Measurements from ENCODE around the gene FXYD2.

Gene FXYD2

DNA sequence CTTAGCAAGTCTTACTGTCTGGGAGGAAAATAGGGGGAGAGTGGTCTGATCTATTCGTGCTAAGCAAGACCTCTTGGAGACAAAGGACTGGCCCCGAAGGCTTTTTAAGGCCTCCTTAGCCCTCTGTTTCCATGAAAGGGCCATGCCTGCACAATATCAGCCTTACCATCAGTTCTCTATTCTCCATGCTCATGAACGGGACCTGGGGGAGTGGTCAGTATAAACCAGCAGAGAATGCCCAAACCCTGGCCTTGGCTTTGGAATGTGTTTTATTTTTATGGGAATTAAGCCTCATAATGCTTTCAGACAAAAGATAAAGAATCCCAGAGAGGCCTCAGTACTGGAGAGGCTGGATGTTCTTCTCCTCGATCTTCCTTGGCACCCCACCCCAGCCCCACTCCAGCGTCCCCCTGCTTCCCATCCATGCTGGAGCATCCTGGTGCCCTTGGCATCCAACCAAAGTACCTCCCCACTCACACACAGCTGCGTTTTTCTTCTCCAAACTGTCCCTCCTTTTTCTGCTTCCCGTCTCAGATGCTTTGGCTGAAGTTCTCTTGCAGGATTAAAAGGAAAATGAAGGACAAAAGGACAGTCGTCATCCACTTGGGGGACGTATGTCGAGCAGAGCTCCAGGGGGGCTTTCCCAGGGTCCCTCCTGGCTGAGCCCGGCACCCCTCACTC lies 33.3 kb upstream of the FXYD2 start:
- DNase-seq: no peak

DNA sequence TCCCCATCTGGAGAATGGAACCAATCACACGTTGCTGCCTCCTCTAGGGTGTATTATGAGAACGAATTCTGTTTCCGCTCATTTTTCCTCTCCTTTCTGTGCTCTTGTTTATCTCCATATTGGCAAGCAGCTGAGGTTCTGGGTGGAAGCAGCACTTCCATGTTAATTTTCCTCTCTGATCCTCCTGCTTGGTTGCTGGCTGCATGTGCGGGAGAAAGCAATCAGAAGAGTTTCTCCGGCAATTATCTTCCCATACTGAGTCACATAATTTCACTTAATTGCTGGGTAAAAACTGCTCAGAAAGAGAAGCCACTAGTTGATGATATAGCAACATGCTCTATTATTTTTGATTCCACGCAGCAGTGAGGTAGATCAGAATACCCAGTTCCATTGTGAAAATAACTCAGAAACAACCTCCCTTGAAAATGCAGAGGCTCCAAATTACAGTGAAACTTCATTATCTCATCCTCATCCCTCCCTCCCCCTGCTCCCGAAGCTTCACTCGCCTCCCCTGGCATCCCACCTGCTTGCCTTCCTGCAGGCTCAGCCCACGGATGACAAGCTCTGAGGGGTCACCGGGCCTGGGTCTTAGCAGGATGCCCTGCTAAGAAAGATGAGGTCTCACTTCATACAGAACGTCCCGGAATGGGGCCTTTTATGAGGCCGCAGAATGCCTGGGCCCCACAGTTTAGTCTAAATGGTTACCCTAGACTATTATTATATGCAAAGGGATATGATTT lies 31.5 kb upstream of the FXYD2 start:
- DNase-seq: no peak

DNA sequence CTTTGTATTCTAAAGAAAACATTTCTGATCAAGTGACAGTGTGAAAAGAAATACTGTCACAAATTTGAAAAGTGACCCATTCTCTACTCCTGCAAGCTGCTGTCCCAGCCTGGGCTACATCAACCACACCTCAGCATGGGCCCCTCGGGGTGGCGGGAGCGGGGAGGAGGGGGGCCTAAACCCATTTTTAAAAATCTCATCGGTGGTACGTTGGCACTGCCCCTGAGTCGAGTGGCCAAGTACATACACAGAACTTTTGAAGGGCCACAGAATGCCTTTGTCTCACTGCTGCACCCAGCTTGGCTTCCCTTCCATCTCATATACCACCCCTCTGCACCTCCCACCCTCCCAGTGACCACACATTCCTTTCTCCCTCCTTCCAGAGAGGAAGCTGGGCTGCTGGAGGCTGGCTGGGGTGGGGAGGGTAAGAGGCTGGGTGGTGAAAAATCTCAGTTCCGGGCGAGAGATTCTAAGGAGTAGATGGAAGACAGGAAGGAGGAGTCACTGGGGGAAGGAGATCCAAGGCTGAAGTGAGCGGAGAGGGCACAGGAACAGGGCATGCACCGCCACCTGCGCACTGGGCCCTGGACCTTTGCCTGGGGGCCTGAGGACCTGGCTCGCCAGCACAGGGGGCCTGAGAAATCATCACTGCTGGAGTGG lies 30.8 kb upstream of the FXYD2 start:
- DNase-seq: no peak

DNA sequence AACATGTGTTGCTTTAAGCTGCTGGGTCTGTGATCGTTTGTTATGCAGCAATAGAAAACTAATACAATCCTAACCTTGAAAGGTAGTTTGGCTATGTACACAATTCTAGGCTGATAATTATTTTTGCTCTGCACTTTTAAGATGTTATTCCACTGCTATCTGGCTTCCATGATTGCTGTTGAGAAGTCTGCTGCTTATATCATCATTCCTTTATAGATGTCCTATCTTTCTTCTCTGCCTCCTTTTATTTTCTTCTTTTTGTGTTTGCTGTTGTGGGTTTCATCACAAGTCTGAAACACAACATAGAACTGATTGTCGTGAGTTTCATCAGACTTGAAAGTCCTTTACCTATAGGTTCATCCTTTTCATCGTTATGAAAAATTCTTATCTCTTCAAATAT lies 27.8 kb upstream of the FXYD2 start:
- no peak for DNase-seq

DNA sequence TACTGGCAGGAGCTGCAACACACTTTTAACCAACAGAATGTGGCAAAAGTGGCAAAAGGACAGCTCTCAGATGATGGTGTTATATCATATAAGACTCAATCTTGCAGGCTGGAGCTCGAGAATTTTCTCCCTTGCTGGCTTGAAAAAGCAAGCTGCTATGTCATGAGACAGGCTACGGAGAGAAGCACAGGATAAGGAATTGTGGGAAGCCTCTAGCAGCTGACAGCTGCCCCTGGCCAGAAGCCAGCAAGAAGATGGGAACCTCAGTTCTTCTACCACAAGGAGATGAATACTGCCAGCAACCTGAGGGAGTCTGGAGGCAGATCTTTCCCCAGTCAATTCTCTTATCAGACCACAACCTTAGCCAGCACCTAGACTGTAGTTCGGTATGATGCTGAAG lies 27.3 kb upstream of the FXYD2 start:
- DNase-seq: no peak

DNA sequence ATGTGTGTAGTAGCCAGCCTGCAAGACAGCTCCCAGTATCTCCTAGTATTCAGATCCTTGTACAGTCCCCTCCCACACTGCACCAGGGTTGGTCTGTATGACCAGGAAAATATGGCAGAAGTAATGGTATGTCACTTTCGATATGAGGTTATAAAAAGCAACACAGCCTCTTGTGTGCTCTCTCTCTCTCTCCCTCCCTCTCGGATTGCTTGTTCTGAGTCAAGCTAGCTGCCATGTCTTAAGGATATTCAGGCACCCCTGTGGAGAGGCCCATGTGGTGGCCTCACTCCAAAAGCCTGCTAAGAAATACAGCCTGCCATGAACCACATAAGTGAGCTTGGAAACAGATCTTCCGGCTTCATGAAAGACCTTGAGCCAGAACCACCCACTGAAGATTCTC lies 26.6 kb upstream of the FXYD2 start:
- peak; percentile 81 for DNase-seq

DNA sequence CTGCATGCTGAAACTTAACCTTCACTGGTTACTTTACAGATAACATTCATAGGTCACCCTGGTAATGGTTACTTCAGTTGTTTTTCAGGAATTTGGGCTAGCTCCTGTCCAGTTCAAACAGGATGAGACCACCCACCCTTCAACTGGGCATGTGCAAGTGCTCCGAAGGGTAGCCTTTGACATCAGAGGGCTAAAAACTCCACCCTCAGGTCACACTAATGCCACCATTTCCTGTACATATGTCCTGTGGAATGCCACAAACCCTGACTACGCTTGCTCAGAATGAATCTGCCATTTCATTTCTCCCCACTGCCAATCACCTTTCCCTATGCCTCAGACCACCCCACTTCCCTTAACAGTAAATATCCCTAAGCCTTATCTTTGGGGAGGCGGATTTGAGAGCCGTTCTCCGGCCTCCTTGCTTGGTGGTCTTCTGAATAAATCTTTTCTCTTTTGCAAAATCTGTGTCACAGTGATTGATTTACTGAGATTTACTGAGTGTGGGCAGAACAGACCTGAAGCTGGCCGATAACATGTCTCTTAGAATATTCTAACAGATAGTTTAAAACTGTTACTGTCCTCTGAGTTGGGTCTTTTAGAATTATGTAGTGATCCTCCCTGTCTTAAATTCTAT lies 25.4 kb upstream of the FXYD2 start:
- no peak for DNase-seq

DNA sequence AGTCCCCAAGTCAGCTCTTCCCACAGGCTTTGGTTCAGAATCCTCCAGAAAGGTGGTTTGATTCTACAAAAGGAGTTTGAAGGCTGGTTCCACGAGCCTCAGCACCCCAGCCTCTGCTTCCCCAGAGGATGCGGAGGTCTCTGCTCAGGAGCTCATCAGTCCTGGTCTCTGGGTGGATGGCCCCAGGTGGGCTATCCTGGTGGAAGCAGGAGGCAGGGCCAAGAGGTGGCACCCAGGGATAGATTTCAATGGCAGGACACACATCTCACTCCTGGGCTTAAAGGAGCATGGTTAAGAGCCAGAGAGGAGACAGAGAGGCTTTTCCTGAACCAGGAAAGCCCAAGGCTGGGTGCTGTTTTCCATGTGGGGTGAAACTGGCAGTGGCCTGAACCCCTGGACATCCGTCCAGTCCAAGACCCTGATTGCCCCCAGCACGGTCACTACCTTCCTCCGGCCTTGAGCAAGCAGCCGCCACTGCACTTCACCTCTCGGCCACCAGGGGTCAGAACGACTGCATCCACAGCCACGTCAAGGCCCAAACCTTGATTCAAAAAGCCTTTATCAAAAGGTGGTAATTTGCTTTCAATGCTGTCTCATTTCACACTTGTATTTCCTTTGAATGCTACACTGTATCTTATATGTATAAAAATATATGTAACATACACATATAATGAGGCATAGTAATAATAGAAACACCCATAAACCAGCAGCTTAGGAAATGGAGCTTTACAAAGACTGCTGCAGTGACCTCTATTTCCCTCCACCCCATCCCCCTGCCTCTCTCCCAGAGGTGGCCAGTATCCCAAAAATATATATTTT lies 19.3 kb upstream of the FXYD2 start:
- peak; percentile 54 for DNase-seq

DNA sequence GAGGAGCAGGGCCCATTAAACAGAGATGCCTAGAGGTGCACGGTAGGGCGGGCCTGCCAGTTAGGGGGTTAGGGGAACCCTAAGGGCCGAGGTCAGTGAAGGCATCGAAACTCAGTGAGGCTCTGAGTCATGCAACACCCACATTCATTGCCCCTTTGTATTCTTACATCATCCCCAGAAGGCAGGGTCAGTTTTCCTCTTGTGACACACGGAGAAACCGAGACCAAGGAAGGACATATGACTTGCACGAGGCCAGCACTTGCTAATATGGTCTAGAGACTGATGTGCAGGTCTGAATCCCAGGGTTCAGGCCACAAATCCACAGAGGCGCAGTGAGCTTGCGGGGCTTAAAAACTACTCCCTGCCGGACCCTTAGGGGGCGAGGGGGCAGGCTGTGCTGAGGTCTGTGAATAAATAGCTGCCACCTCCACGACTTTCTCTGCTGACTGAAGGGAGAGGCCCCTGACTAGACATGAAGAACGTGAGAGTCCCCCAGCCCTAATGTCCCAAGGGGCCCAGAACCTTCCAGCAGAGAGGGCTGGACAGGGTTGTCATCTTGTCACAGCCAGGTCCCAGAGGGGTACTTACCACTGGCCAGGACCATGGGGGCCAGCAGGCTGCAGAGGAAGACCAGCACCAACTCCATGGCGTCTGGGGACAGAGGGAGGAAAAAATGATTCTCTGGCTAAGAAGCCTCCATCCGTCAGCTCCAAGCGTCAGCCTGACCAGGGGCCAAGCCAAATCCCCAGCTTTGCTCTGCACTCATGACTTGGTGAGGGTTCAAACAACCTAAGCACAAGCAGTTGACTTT lies 17.8 kb upstream of the FXYD2 start:
- DNase-seq: peak; percentile 92

DNA sequence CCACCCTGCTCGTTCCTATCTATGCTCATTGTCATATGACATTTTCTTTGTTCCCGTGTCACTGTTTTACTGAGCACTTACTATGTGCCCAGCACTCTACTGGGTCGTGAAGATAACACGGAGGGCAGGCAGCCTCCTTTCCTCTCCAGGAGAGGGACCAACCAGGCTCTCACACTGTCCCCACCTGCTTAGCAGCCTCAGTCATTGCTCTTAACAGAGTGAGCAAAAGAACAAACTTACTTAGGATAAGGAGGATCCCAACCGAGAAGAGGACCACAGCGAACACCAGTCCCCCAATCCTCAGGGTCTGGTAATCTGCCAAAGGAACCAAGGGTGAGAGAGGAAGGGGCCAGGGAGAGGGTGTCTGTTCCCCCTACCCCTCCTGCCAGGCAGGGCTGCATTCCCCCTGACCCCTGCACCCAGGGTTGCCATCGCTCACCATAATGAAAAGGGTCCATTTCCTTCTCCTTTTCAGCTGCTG lies 17.0 kb upstream of the FXYD2 start:
- no peak for DNase-seq

DNA sequence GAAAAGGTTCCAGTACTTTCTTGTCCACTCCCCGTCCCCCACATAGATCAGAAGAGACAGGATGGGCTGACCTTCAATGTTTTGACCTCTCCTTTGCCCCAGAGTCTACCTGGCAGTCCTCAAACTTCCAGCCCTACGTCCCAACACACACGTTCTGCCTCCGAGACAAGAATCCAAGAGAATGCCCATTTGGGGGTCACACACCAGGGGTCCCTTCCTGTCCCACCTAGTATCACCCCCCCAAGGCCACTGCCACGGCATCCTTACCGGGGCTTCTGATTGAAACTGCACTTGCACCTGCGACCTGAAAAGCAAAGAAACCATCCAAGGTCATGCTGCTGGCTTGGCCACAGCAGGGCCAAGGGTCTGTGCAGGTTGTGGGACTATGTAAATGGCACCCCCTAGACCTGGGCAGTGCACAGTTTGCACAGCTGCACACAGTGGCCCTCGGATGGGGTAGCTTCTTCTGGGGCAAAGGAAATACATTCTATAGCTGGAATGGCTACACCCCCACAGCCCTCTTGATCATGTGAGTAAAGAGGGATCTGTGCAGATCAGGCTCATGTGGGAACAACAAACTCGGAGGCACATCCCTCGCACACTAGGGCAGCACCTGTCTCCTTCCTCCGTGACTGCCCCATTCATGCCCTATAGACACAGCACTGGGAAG lies 16.5 kb upstream of the FXYD2 start:
- no peak for DNase-seq

DNA sequence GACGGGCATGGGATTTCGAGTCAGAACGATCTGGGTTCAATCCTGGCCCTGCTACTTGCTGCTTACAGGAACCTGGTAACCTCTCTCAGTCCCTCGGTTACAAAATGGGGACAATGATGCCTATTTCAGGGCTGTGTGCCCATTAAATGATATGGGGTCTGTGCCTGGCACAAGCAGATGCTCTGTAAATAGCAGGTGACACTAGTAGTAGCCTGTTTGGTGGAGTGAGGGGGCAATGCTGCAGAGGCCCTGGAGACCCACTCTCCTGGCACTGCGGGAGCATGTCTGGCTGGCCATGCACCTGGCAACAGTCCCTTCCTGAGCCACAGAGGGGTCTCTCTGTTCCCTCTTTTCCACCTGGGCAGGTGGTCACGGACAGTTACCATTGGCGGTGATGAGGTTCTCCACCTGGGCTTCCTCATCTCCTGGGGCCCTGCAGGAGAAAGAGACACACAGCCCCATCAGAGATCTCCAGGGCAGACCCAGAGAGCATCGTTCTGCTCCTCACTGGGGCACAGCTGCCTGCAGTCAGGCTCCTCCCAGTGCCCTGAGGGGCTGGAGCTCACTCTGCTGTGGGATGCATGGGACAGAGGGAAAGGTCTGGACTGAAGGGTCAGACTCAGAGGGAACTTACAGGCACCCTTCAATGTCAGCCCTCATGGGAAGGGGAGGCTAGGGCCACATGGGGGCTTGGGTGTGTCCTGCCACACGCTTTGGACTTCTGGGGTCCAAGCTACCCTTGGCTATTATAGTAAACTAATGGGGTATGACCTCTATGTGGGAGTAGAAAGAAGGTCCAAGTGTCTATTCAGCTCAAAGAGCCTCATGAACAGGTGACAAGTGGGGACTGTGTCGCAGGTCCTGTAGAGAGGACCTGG lies 15.6 kb upstream of the FXYD2 start:
- DNase-seq: no peak

DNA sequence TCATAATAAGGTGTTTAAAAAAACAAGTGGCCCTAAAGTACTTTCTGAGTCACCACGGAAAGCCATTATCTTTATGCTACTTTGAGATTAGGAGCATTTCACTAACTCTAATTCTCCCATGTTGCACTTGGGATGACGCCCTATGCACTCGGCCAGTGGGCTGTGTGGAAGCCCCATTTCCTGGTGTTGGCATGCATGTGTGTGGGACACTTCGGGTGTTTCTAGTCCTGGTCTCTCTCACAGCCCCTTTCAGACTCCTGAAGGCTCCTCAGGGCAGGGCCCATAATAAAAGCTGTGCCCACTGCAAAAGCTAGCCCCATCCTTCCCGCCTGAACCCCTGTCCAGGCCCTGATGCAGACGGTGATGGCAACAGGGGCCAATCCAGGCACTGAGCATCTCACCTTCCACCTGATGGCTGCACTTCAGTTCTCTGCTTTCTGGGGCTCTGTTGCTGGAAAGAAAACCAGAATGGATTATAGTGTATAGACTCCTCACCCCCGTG lies 14.9 kb upstream of the FXYD2 start:
- peak; percentile 19 for DNase-seq

DNA sequence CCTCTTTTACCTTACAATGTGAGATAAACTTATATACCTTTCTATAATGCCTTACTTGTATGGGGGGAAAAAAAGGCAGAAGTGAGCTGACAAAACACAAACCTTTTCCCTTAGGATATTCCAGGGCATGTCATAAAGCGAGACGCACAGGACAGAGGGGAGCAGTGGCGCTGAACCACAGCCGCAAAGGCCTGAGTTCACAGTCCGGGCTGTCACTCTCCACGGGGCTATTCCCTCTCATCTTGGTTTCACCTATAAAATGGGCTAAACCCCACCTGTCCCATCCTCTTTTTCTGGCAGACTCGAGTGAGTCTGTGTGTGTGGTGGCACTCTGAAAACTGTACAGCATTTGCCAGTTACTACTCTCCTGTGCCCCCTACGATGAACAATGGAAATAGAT lies 14.4 kb upstream of the FXYD2 start:
- no peak for DNase-seq

DNA sequence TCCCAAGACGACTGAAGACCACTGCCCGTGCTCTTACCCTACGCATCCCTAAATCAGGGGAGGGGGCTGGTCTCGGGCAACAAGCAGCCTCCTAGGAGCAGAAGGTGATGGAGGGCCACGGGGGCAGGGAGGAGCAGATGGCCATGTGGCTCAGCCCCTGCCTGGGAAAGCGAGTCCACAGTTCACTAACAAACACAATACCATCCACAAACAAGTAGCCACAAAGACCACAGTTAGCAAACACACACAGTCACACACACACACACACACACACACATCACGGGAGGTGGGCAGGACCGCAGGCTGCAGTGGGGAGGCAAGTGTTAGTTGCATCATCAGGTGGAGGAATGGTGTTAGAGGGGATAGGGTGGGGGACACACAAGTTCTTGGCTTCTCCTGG lies 13.2 kb upstream of the FXYD2 start:
- DNase-seq: peak; percentile 27

DNA sequence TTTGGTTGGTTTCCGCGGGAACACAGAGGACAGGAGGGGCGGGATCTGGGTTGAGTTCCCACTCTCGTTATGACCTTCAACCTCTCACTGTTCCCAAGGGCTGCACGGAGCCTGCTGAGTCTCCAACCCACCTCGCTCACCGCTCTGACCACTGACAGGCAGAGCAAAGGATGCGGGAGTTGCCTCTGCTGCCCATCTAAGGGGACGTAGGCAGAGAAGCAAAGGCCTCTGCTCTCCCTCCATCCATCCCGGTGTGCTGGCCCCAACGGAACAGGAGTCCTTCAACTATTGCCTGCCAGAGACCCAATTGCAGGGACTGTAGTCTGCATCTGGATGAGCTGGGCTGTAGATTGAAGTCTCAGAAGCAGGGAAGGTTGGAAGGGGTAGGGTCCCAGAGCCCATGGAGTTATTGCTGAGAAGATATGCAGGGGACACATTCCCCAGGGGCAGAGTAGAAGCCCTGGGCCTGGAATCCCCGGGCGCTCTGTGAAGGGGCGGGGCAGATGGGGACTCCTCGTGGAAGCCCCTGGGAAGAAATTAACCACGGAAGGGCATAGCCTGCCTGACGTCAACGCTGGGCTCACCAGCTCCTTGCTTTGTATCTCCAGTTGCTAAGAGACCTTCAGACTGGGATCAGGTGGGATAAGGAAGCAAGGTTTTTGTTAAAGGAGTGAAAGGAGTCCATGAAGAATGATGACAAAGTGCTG lies 12.7 kb upstream of the FXYD2 start:
- no peak for DNase-seq

DNA sequence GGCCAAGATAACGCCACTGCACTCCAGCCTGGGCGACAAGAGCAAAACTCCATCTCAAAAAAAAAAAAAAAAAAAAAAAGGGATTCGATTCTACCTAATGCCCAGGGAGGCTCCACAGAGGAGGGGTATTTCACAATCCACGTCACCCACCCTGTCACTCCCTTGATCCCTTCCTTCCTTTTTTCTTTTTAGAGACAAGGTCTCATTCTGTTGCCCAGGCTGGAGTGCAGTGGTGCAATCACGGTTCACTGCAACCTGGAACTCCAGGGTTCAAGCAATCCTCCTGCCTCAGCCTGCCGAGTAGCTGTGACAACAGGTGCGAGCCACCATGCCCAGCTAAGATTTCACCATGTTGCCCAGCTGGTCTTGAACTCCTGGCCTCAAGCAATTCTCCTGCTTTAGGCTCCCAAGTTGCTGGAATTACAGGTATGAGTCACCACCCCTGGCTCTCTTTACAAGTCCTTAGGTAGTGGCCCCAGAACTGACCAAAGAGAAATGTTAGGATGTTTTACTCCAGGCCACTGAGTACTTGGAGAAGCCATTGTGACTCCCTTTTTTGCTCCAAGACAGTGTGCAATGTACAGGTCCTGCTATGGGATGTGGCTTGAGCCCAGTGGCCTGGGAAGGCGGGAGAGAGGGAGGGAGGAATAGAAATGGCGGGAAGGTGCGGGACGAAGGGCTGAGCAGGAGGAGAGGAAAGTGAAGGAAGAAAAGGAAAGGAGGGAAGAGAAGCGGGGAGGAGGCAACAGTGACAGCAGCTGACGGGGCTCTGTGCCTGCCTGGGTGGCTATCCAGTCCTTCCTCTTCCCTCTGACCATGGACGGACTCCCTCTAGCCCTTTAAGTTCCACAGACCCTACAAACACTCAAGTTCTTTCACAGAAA lies 11.8 kb upstream of the FXYD2 start:
- DNase-seq: peak; percentile 90

DNA sequence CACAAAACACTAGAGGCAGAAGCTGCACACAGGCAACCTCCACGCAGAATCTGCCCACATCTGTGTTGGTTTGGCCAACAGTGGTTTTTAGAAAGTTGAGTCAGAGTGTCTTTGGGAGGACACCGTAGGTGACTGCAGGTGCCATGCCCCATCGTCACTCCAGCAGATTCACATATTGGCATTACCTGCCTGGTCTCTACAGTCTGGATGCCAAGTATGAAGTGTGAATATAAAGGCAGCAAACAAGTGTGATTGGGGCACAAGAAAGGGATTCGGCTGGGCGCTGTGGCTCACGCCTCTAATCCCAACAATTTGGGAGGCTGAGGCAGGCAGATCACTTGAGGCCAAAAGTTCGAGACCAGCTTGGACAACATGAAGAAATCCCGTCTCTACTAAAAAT lies 11.0 kb upstream of the FXYD2 start:
- no peak for DNase-seq

Data from MV-4-11 (cell line).